Stimulated activated CD4-positive, alpha-beta T cell treated with anti-CD3 and anti-CD28 coated beads, Interleukin-4, amount 100 ng/mL, for 4 hours (primary cell): ENCODE measurements around the gene CHMP3.
A peak's percentile ranks its signal among the peaks of the same experiment; 100 is the strongest.
"Not testable (repeated sequence)": the region's sequence is repeated elsewhere in the genome, so short reads cannot be mapped to it uniquely, and the experiment has no call there.

Experiments
- DNase-seq, 2 experiments: peaks; one replicate each; pipeline ENCODE4 v3.0.0-alpha.2; 2020

CHMP3 gene

DNA sequence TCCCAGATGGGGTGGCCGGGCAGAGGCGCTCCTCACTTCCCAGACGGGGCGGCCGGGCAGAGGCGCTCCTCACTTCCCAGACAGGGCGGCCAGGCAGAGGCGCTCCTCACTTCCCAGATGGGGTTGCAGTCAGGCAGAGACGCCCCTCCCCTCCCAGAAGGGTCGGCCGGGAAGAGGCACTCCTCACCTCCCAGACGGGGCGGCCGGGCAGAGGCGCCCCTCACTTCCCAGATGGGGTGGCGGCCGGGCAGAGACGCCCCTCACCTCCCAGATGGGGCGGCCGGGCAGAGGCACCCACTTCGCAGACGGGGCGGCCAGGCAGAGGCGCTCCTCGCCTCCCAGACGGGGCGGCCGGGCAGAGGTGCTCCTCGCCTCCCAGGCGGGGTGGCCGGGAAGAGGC lies 13.8 kb downstream of the CHMP3 start:
- DNase-seq = not testable (repeated sequence)

DNA sequence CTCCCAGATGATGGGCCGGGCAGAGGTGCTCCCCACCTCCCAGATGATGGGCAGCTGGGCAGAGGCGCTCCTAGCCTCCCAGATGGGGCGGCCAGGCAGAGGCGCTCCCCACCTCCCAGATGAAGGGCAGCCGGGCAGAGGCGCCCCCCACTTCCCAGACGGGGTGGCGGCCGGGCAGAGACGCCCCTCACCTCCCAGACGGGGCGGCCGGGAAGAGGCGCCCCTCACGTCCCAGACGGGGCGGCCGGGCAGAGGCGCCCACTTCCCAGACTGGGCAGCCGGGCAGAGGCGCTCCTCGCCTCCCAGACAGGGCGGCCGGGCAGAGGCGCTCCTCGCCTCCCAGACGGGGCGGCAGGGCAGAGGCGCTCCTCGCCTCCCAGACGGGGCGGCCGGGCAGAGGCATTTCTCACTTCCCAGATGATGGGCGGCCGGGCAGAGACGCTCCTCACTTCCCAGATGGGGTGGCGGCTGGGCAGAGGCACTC lies 14.3 kb downstream of the CHMP3 start:
- DNase-seq = not testable (repeated sequence)

DNA sequence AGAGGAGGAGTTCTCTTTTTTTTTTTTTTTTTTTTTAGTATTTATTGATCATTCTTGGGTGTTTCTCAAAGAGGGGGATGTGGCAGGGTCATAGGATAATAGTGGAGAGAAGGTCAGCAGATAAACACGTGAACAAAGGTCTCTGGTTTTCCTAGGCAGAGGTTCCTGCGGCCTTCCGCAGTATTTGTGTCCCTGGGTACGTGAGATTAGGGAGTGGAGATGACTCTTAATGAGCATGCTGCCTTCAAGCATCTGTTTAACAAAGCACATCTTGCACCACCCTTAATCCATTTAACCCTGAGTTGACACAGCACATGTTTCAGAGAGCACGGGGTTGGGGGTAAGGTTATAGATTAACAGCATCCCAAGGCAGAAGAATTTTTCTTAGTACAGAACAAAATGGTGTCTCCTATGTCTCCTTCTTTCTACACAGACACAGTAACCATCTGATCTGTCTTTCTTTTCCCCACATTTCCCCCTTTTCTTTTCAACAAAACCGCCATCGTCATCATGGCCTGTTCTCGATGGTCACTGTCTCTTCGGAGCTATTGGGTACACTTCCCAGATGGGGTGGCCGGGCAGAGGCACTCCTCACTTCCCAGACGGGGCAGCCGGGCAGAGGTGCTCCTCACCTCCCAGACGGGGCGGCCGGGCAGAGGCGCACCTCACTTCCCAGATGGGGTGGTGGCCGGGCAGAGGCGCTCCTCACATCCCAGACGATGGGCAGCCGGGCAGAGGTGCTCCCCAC lies 14.9 kb downstream of the CHMP3 start:
- DNase-seq = not testable (repeated sequence)

DNA sequence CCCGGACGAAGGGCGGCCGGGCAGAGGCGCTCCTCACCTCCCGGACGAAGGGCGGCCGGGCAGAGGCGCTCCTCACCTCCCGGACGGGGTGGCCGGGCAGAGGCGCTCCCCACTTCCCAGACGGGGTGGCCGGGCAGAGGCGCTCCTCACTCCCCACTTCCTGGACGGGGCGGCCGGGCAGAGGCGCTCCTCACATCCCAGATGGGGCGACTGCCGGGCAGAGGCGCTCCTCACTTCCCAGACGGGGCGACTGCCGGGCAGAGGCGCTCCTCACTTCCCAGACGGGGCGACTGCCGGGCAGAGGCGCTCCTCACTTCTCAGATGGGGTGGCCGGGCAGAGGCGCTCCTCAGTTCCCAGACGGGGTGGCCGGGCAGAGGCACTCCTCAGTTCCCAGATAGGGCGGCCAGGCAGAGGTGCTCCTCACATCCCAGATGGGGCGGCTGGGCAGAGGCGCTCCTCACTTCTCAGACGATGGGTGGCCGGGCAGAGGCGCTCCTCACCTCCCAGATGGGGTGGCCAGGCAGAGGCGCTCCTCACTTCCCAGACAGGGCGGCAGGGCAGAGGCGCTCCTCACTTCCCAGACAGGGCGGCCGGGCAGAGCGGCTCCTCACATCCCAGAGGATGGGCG lies 17.8 kb downstream of the CHMP3 start:
- DNase-seq = not testable (repeated sequence)

DNA sequence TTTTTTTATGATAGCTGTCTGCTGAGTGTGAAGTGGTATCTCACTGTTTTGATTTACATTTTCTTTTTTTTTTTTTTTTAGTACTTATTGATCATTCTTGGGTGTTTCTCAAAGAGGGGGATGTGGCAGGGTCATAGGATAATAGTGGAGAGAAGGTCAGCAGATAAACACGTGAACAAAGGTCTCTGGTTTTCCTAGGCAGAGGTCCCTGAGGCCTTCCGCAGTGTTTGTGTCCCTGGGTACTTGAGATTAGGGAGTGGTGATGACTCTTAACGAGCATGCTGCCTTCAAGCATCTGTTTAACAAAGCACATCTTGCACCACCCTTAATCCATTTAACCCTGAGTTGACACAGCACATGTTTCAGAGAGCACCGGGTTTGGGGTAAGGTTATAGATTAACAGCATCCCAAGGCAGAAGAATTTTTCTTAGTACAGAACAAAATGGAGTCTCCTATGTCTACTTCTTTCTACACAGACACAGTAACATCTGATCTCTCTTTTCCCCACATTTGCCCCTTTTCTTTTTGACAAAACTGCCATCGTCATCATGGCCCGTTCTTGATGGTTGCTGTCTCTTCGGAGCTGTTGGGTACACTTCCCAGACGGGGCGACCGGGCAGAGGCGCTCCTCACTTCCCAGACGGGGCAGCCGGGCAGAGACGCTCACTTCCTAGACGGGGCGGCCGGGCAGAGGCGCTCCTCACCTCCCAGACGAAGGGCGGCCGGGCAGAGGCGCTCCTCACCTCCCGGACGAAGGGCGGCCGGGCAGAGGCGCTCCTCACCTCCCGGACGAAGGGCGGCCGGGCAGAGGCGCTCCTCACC lies 18.8 kb downstream of the CHMP3 start:
- not testable (repeated sequence) for DNase-seq

DNA sequence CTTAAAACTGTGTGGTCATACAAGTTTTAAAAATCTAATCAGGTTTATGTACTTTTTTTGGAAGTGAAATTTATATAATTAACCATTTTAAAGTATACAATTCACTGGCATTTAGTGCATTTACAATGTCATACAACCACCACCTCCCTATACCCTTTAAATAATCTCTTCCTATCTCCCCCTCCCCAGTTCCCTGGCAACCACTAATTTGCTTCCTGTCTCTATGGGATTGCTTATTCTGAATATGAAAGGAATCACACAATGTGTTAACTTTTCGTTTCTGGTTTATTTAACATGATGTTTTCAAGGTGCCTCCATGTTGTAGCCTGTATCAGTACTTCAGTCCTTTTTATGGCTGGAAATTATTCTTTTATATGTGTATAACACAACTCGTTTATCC lies 19.4 kb downstream of the CHMP3 start:
- DNase-seq = no peak

DNA sequence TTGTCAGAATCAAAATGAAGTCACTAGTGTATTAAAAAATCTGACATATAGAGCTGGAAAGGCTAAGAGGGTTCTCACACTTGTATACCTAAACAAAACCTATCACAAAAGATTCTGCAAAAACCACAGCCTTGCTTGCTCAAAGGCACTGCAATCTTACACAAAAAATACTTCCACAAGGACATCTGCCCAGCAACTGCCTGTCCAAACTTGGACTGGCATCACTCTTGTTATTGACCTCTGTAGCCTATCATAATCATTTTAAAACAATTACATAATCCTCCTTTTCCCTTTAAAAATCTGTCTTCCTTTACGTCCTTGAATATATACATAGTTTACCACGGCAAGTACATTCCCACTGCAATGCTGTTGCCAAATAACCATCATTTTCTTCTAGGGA lies 19.9 kb downstream of the CHMP3 start:
- DNase-seq = no peak

DNA sequence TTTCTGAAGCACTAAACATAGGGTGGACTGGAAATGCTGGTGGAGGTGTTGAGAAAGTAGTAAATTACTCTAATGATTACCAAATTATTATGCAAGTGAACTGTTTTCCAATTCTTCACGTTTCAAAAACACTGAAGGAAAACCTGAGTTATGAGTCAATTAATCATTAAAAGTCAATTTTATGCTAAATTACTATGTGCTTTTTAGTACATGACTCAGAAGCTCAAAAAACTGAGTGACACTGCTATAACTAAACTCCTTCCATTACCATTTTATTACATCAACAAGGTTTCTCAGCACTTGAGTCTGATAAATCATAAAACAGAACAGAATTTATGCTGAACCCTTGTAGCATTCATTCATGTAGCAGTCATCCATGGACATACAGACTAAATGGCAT lies 20.4 kb downstream of the CHMP3 start:
- no peak for DNase-seq

DNA sequence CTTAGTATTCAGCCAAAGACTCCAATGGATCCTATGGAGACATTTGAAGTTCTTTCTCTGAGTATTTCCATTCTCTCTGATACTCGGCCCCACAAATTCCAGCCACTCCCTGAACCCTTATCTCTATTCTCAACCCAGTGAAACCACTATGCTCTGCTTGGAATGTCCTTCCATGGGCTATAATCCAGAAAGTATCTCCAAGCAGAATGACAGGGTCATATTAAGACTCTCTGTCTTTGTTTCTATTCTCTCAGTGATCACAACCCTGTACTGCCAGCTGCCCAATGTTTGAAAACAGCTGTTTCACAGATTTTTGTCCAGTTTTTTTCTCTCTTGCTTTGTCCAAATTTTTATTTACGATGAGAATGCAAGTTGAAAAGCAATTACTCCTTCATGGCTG lies 21.9 kb downstream of the CHMP3 start:
- no peak for DNase-seq

DNA sequence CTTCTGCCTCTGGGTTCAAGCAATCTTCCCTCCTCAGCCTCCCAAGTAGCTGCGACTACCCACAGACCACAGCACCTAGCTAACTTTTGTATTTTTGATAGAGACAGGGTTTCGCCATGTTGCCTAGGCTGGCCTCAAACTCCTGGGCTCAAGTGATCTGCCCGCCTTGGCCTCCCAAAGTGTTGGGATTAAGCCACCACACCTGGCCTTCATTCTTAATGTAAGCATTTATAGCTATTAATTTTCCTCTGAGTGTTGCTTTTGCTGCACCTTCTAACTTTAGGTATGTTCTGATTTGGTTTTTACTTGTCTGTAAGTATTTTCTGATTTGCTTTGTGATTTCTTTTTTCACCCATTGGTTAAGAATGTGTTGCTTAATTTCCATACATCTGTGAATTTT lies 29.7 kb downstream of the CHMP3 start:
- DNase-seq = no peak

DNA sequence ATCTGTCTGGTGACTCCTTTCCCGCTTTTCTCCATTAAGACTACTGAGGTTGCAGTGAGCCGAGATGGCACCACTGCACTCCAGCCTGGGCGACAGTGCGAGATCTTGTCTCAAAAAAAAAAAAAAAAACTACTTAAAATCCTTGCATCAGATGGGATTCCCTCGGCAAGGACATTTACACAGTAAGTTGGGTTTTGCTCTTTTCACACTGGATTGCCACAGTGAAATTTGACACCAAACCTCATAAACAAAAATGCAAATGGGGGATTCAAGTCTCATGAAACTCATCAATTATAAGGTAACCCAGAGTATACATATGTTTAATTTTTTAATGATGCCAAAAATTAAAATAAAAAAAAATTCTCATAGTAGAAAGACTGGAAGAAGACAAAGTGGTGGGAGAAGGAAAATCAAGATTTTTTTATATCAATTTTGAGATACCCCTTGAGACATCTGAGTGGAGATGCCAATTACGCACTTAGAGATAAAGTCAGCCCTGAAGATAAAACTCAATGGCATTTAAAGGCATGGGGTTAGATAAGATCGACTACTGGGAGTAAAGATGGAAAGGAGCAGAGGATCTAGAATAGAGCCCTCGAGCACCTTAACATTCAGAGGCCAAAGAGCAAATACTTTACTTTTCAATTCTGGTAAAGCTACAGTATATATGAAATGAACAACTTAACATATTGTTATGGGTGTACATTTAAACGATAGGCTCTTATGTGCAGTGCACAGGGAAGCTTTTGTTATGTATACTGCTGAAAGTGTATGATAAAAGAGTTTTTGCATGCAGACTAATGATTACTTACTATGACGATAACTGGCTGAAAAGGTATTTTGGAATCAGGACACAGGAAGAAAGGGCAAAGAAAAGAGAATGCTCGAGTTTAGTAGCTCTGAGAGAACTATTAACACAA lies 37.6 kb downstream of the CHMP3 start:
- DNase-seq = no peak

DNA sequence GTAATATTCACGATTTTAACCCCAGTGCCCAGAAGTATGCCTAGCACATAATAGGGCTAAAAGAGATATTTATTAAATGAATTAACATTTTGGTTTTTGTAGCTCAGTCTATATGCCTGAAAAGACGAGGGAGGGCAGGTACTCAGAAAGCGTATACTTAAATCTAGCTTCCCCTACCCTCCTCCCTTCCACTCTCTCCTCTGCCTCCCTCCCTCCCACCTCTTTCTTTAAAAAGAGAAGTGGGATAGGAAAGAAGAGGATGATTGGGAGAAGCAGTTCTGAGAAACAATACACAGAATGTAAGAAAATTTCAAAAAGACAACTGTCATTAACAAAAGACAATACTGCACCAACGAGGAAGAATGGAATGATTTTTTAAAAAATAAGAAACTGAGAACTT lies 39.8 kb downstream of the CHMP3 start:
- no peak for DNase-seq

DNA sequence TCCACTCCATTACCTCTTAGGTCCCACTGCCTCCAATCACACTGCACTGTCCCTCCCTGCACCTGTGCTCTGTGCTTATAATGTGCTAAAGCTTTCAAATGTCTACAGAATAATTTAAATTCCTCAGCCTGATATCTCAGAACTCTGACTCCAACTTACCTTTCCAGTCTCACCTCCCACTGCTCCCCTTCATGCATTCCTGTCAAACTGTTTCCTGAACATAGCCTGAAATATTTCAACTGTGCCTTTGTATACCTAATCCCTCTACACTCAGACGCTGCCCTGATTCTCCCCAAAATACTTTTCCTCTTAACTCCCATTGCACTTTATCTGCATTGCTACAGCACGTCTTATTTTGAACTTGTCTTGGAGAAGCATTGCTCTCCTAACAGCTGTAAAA lies 40.5 kb downstream of the CHMP3 start:
- no peak for DNase-seq

DNA sequence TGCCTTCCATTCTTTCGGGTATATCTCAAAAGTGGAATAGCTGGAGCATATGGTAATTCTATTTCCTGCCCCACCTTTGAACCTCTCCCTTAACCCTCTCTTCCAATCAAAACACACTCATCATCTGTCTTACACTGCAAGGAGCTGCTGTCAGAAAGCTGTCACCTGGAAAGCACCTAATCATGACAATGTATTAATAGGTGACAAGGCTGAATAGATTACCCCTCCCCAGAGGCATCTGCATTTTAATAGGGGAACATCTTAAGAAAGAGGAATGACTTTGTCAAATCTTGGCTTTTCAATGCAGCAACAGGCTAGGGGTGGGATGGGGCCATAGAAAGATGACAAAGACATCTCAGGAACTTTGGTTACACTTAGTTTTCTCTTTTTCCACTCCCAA lies 41.3 kb downstream of the CHMP3 start:
- no peak for DNase-seq

DNA sequence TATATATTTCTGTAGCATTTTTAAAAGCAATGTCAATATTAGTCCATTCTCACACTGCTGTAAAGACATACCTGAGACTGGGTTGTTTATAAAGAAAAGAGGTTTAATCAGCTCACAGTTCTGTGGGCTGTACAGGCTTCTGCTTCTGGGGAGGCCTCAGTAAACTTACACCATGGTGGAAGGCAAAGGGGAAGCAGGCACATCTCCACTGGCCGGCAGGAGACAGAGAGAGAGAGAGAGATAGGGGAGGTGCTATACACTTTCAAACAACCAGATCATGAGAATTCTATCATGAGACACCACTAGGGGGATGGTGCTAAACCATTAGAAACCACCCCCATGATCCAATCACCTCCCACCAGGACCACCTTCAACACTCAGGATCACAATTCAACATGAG lies 43.1 kb downstream of the CHMP3 start:
- no peak for DNase-seq

DNA sequence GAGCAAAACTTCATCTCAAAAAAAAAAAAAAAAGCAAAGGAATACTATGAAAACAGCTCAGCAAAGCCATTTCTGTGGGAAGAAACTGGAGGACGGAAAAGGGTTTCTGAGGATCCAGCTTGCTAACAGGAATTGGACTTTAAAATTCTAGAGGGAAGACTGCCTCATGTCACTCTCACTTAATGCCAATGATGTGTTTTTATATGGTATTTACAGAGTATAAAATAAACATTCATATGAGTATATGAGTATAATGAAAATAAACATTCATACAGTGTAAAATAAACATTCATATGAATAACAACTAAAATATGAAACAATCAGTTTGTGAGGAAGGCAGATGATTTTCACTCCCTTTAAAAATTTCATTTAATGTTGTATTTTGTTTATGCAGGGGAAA lies 43.9 kb downstream of the CHMP3 start:
- no peak for DNase-seq

DNA sequence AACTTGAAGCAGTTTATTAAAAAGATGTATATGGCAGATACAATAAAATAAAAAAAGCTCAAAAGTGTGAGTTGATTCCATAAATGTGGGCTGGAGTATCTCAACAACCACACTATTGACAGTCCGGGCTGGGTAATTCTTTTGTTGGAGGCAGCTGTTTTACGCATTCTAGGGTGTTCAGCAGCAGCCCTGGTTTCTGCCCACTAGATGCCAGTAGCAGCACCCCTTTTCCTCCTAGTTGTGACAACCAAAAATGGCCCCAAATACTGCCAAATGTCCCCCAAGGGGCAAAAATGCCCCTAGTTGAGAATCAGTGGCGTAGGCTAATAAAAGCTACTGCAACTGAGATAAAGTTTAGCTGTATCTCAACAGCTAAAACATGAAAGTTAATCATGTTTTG lies 44.8 kb downstream of the CHMP3 start:
- DNase-seq = peak in 1 of 2 experiments; percentile 9

DNA sequence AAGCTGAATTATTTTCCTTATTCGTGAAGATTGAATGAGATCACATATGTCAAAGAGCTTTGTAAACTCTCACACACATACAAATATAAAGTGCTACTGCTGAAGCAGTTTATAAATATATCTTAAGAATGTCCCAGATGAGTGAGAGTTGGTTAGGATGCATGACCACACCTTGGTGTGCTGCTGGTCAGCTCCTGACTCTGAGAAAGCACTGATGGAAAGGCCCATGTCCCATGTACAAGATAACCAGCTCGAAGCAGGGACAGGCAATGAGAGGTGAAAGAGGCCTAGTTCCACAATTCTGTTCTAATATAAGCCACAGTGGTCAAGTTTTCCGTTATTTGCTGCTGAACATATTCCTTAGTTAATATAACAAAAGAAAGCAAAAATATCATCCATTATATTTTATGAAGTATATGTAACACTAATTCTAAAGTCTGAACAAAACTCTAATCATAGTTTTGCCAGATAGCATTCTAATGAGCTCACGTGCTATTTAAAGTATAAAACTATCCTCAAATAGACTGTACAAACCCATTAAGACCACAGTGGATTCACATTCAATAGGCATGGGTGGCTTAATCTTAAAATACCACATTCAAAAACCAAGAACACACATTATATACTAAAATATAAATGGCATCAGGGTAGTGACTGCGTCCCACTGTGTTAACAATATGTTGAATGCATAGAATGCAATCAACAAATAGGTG lies 49.1 kb downstream of the CHMP3 start:
- DNase-seq = no peak

DNA sequence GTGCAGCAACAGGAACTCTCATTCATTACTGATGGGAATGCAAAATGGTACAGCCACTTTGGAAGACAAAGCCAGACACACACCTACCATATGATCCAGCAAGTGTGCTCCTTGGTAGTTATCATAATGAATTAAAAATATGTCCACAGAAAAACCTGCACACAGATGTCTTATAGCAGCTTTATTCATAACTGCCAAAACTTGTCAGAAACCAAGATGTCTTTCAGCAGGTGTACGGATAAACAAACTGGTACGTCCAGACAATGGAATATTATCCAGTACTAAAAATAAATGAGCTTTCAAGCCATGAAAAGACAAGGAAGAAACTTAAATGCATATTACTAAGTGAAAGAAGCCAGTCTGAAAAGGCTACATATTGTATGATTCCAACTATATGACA lies 50.4 kb downstream of the CHMP3 start:
- no peak for DNase-seq

DNA sequence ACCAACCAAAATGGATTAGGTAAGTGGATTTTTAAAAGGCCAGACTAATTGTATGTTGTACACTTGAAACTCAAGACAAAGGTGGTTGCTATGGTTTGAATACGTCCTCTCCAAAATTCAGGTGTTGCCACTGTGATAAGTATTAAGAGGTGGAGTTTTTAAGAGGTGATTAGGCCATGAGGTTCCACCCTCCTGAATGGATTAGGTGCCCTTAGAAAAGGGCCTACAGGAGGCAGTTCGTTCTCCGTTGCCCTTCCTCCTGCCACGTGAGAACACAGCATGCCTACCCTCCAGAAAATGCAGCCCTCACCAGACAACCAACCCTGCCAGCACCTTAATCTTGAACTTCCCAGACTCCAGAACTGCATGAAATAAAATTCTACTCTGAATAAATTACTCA lies 51.2 kb downstream of the CHMP3 start:
- DNase-seq = no peak

DNA sequence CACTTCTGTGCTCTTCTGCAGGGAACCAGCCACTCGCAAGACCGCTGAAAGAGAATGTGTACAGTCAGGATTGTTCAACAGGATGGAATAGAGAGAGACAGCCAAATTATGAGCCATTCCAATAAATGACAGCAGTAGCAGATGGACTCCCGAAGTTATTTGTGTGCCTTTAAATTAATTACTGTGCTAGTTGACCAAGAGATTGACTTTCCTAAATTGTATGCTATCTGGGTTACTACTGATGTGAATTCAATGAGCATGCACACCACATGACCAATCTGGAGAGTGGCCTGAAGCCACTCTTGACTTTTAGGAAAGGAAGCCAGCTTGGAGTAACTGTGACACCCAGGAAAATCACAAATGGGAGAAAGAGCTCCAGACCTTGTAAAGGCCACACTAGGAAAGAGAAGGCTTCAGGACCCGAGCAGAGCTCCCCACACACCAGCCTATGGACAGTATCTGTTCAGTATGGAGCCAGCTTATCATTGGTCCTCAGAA lies 52.8 kb downstream of the CHMP3 start:
- DNase-seq = no peak

DNA sequence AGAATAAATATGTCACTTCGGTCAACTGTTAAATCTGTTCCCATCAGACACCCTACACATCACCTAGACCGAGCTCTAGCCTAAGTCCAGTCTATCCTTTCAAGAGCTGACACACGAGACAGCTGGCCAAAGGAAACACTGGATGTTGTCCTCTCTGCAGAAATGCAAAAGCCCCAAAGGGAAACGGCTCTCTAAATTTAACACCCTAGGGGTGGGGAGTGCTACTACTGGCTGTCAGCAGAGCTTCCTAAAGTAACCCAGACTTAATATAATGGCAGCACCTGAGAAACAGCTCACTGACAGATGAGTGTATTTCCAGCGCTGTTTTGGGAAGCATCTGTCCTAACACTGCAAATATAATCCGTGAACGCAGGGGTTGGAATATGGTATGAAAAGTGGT lies 55.6 kb downstream of the CHMP3 start:
- DNase-seq = no peak
